ENCODE results near the gene DNMBP.
"Not testable (repeated sequence)": the region's sequence is repeated elsewhere in the genome, so short reads cannot be mapped to it uniquely, and the experiment has no call there.

DNMBP gene

DNA sequence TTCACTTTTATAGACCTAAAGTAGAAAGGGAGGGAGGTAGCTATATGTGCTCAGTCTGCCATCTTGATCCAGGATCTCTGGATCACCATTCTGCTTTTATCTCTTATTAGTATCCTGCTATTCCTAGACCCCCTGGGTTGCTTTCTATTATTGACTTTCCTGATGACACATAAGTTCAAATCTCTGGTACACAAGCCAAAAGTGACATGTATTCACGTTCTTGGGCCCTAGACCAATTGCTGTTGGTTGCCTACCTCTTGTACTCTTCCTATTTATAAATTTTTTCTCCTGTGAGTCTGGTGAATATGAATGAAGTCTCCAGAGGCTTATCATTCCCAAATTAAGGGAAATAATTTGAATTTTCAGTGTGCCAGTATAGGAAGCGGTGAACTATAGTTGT lies 56.9 kb downstream of the DNMBP start:
- no peaks in the 10 kb centered on the region for H3K27me3 ChIP-seq (ENCODE audit: control insufficient read depth, insufficient read depth, low read length)
- no peaks in the 10 kb centered on the region for H3K4me1 ChIP-seq (ENCODE audit: control insufficient read depth, insufficient read depth, low read length)
- no peak overlapping the region for H3K27ac ChIP-seq (ENCODE audit: low read depth, low read length)
- H3K9ac ChIP-seq (ENCODE audit: low read length), result no peak overlapping the region
- peaks cover 16% of the 10 kb centered on the region for H3K36me3 ChIP-seq (ENCODE audit: control insufficient read depth, insufficient read depth, low read length)
- H3K4me3 ChIP-seq (ENCODE audit: low read length), result no peak overlapping the region

DNA sequence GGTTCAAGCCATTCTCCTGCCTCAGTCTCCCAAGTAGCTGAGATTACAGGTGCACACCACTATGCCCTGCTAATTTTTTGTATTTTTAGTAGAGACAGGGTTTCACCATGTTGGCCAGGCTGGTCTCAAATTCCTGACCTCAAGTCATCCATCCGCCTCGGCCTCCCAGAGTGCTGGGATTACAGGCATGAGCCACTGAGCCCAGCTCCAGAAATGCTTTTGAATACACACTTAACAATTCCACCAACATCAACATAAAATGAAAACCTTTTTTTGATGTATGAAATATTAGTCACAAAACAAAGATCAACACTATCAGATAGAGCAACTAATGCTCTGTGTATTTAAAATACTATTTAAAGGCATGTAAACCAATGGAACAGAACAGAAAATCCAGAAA lies 63.7 kb downstream of the DNMBP start:
- H3K36me3 ChIP-seq (ENCODE audit: control insufficient read depth, insufficient read depth, low read length); H3K27ac ChIP-seq (ENCODE audit: low read depth, low read length); H3K4me3 ChIP-seq (ENCODE audit: low read length); H3K27me3 ChIP-seq (ENCODE audit: control insufficient read depth, insufficient read depth, low read length); H3K9ac ChIP-seq (ENCODE audit: low read length); H3K4me1 ChIP-seq (ENCODE audit: control insufficient read depth, insufficient read depth, low read length): not testable (repeated sequence)

DNA sequence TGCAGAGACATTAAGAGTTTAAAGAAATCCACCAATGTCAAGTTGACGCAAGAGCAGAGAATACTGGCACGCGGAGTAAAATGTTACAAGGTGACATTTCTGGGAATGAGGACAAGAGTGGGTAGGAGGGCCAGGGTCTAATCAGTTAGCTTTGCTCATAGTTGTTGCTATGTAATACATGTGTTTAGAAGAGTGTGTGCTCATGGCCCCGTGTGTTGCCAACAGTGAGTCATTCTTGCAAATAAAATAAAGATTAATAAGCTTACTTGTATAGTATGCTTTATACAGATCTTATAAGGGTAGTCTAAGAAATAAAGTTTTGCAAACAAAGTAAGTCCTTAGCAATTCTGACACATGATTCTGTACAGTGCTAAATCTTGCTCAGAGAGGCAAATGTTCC lies 64.5 kb downstream of the DNMBP start:
- H3K9ac ChIP-seq (ENCODE audit: low read length), result no peak overlapping the region
- H3K27me3 ChIP-seq (ENCODE audit: control insufficient read depth, insufficient read depth, low read length), result no peaks in the 10 kb centered on the region
- H3K4me1 ChIP-seq (ENCODE audit: control insufficient read depth, insufficient read depth, low read length), result peaks cover 5% of the 10 kb centered on the region
- H3K36me3 ChIP-seq (ENCODE audit: control insufficient read depth, insufficient read depth, low read length), result no peaks in the 10 kb centered on the region
- H3K27ac ChIP-seq (ENCODE audit: low read depth, low read length), result peak overlapping the region; percentile 21
- no peak overlapping the region for H3K4me3 ChIP-seq (ENCODE audit: low read length)

GRCh38 chr10:99944860-99945259 lies 64.9 kb downstream of the DNMBP start:
- Histone ChIP-seq H3K4me3 (ENCODE audit: low read length) (no peak overlapping the region), H3K4me1 (ENCODE audit: control insufficient read depth, insufficient read depth, low read length) (peaks cover 5% of the 10 kb centered on the region), H3K27ac (ENCODE audit: low read depth, low read length) (peak overlapping the region; percentile 21), H3K9ac (ENCODE audit: low read length) (no peak overlapping the region), H3K27me3 (ENCODE audit: control insufficient read depth, insufficient read depth, low read length) (no peaks in the 10 kb centered on the region), H3K36me3 (ENCODE audit: control insufficient read depth, insufficient read depth, low read length) (no peaks in the 10 kb centered on the region)

DNA sequence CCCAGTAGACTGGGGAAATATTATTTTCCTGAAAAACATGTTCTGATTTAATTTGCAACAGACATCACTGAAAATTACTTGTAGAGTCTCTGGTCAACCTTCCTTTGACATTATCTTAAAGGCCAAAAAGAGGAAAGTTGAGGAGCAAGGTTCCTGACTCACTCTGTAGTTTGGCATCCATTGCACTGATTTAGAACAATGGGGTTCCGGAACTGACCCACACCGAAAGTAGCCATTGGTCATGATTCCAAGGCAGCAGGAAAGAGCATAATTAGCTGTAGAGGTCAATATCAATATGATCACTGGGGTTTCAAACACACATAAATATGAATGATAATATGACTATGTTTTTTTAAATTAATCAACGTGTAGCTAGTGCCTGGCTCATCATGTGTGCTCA lies 65.8 kb downstream of the DNMBP start:
- Histone ChIP-seq H3K36me3 (ENCODE audit: control insufficient read depth, insufficient read depth, low read length) (no peaks in the 10 kb centered on the region), H3K4me3 (ENCODE audit: low read length) (no peak overlapping the region), H3K4me1 (ENCODE audit: control insufficient read depth, insufficient read depth, low read length) (peaks cover 5% of the 10 kb centered on the region), H3K27ac (ENCODE audit: low read depth, low read length) (no peak overlapping the region), H3K27me3 (ENCODE audit: control insufficient read depth, insufficient read depth, low read length) (no peaks in the 10 kb centered on the region), H3K9ac (ENCODE audit: low read length) (no peak overlapping the region)

DNA sequence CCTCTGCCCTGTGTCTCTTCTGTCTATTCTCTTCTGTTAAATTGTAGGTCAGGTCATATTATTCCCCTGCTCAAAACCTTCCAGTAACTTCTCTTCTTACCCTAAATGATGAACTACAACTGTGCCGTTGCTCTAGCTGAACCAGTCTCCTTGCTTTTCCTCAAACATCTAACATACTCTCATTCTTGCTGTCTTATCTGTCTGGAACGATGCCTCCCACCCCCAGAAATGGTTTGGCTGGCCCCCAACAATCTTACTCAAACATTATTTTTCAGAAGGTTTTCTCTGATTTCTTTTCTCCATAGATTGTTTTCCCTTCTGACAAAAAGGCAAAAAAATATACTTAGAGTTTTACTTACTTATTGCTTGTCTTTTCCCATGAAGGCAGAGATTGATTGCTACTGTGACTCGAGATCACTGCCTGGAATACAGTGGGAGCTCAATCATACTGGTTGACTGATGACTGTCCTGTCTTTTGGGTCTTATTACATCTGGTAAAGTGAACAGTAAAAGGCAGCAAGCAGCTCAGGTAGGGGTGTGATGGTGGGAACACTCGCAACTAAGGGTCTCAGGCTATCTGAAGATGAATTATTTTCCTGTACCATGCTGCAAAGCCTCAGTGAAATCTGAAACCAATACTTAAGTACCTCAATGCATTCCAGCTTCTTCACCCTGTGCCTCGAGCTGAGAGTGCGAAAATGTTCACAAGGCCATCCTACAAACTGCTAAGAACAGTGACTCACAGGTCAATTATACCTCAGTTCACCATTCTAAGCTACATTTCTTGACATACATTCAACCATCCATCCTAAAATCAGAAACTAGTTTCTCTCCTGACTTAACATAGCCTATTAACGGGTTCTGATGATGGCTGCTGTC lies 67.6 kb downstream of the DNMBP start:
- H3K27ac ChIP-seq (ENCODE audit: low read depth, low read length), result no peak overlapping the region
- H3K4me3 ChIP-seq (ENCODE audit: low read length), result no peak overlapping the region
- no peaks in the 10 kb centered on the region for H3K27me3 ChIP-seq (ENCODE audit: control insufficient read depth, insufficient read depth, low read length)

GRCh38 chr10:99938563-99938962 lies 71.2 kb downstream of the DNMBP start:
- H3K4me1 ChIP-seq (ENCODE audit: control insufficient read depth, insufficient read depth, low read length), result no peaks in the 10 kb centered on the region
- no peaks in the 10 kb centered on the region for H3K27me3 ChIP-seq (ENCODE audit: control insufficient read depth, insufficient read depth, low read length)
- H3K27ac ChIP-seq (ENCODE audit: low read depth, low read length), result no peak overlapping the region
- H3K36me3 ChIP-seq (ENCODE audit: control insufficient read depth, insufficient read depth, low read length), result no peaks in the 10 kb centered on the region
- no peak overlapping the region for H3K4me3 ChIP-seq (ENCODE audit: low read length)
- no peak overlapping the region for H3K9ac ChIP-seq (ENCODE audit: low read length)

More for the DNA sequence above, 67.6 kb downstream of the DNMBP start:
- H3K4me1 ChIP-seq (ENCODE audit: control insufficient read depth, insufficient read depth, low read length), result peaks cover 5% of the 10 kb centered on the region
- H3K9ac ChIP-seq (ENCODE audit: low read length), result no peak overlapping the region
- H3K36me3 ChIP-seq (ENCODE audit: control insufficient read depth, insufficient read depth, low read length), result no peaks in the 10 kb centered on the region

DNA sequence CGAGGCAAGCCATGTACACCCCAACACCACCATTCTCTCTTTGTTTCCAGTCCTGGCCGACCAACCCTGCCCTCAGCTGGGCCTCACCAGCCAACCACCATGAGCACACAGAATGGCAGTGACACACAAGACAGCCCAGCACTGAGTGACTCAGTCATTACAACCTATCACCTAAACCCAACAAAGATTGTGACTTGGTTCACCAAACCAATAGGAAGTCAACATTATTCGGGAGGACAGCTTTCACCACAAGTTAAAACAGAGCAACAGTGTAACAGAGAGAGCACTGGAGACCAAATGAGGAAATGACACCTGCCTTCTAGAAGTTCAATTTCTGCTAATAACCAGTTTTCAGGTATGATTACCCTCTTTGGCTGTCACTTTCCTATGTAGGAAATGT lies 72.1 kb downstream of the DNMBP start:
- no peak overlapping the region for H3K4me3 ChIP-seq (ENCODE audit: low read length)
- H3K9ac ChIP-seq (ENCODE audit: low read length), result no peak overlapping the region
- H3K4me1 ChIP-seq (ENCODE audit: control insufficient read depth, insufficient read depth, low read length), result no peaks in the 10 kb centered on the region
- no peaks in the 10 kb centered on the region for H3K27me3 ChIP-seq (ENCODE audit: control insufficient read depth, insufficient read depth, low read length)
- no peaks in the 10 kb centered on the region for H3K36me3 ChIP-seq (ENCODE audit: control insufficient read depth, insufficient read depth, low read length)
- no peak overlapping the region for H3K27ac ChIP-seq (ENCODE audit: low read depth, low read length)

GRCh38 chr10:99932203-99932957 lies 77.4 kb downstream of the DNMBP start:
- not testable (repeated sequence) for H3K4me3 ChIP-seq (ENCODE audit: low read length); H3K27ac ChIP-seq (ENCODE audit: low read depth, low read length); H3K36me3 ChIP-seq (ENCODE audit: control insufficient read depth, insufficient read depth, low read length); H3K9ac ChIP-seq (ENCODE audit: low read length); H3K4me1 ChIP-seq (ENCODE audit: control insufficient read depth, insufficient read depth, low read length); H3K27me3 ChIP-seq (ENCODE audit: control insufficient read depth, insufficient read depth, low read length)

DNA sequence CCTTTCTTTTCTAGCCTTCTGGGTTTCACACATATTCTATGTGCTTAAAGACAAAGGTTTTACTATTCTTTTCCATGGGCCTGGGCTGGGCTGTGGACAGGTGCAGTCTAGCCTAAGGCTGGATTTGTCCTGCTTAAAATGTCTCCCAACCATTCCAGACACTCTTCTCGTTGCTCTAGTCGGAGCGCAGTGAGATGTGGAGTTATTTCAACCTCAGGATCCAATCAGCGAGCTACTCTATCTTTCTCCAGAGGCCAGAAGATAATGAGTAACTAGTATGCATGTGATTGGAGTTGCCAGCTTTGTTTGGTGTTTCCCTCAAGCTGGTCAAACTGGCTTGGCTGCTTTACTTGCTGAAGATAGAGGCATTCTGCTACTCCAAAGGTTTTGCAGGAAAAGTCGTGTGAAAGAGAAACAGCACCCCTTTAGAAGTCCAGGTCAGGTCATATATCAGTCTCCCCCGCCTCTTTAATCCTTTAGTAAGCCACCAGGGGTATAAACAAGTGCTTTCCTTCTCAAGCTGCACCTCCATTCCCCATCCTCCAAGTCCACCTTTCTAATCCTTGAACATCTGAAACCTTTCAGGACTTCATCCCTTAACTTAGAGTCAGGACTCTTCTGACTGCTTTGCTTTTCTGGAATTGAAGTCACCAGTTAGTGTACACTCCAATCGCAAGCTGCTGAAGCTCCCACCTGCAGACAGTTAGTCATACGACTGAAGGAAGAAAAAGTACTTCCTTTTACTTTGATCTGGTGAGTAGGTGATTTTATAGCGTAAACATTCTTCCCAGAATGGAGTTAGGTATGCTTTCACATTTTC lies 78.8 kb downstream of the DNMBP start:
- Histone ChIP-seq H3K4me3 (ENCODE audit: low read length) (peak overlapping the region; percentile 57), H3K27me3 (ENCODE audit: control insufficient read depth, insufficient read depth, low read length) (no peaks in the 10 kb centered on the region), H3K9ac (ENCODE audit: low read length) (no peak overlapping the region), H3K4me1 (ENCODE audit: control insufficient read depth, insufficient read depth, low read length) (peaks cover 7% of the 10 kb centered on the region), H3K36me3 (ENCODE audit: control insufficient read depth, insufficient read depth, low read length) (no peaks in the 10 kb centered on the region), H3K27ac (ENCODE audit: low read depth, low read length) (no peak overlapping the region)

DNA sequence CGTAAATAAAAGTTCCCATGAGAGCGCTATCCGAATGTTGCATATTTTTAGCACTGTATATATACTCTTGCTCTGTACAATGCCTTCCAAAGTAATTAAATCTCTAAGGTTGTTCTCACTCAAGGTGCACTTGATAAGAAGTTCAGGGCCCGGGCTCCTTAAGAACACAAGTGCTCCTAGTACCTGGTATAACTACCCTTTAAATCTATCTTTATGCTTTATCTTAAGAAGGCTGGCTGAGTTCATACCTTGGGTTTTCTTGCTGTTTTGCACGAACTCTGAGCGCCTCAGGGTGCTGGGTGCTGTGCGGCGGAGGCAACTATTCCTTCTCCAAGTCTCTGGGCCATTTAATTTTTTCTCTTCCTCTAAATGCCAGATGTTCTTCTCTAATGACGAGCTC lies 80.4 kb downstream of the DNMBP start:
- H3K27me3 ChIP-seq (ENCODE audit: control insufficient read depth, insufficient read depth, low read length), result no peaks in the 10 kb centered on the region
- no peak overlapping the region for H3K9ac ChIP-seq (ENCODE audit: low read length)
- no peaks in the 10 kb centered on the region for H3K36me3 ChIP-seq (ENCODE audit: control insufficient read depth, insufficient read depth, low read length)
- no peak overlapping the region for H3K27ac ChIP-seq (ENCODE audit: low read depth, low read length)
- peak overlapping the region; percentile 57 for H3K4me3 ChIP-seq (ENCODE audit: low read length)
- peaks cover 7% of the 10 kb centered on the region for H3K4me1 ChIP-seq (ENCODE audit: control insufficient read depth, insufficient read depth, low read length)

DNA sequence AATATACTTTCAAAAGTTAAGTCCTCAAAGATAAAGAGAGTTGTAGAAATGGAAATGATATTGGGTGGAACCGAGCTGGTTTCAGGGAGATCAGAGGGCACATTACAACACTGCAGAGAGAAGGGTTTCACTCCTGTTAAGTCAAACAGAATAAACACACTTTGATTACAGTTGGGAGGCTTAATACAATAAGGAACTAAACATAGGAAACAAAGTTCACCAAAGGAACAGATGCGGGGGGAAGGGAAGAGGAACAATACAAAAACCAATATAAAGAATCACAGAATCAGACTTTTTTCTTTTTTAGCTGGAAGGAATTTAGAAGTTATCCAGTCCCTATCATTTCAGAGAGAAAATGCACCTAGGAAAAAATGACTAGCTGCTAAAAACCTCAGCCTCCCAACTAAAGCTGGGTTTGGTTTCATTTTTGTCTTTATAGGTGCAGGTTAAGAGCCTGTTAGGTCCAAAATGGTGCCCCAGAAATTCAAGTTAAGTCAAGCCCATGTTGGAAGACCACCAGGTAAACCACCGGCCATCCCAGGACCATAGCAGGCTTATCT lies 81.9 kb downstream of the DNMBP start:
- peak overlapping the region; percentile 59 for H3K4me3 ChIP-seq (ENCODE audit: low read length)

More for the DNA sequence above, 81.9 kb downstream of the DNMBP start:
- H3K4me1 ChIP-seq (ENCODE audit: control insufficient read depth, insufficient read depth, low read length), result peaks cover 7% of the 10 kb centered on the region
- no peaks in the 10 kb centered on the region for H3K27me3 ChIP-seq (ENCODE audit: control insufficient read depth, insufficient read depth, low read length)
- no peaks in the 10 kb centered on the region for H3K36me3 ChIP-seq (ENCODE audit: control insufficient read depth, insufficient read depth, low read length)
- H3K27ac ChIP-seq (ENCODE audit: low read depth, low read length), result no peak overlapping the region
- H3K9ac ChIP-seq (ENCODE audit: low read length), result no peak overlapping the region
